ENCODE measurements around the gene CCL13. TPM values are rescaled to one million over a fixed set of nuclear protein-coding genes. Genes with fewer than 3 reads are reported as not detected.
"Not testable (repeated sequence)": the region's sequence is repeated elsewhere in the genome, so short reads cannot be mapped to it uniquely, and the experiment has no call there.

Gene CCL13
- total RNA-seq, 1 donor from 2014 or later, result not detected

DNA sequence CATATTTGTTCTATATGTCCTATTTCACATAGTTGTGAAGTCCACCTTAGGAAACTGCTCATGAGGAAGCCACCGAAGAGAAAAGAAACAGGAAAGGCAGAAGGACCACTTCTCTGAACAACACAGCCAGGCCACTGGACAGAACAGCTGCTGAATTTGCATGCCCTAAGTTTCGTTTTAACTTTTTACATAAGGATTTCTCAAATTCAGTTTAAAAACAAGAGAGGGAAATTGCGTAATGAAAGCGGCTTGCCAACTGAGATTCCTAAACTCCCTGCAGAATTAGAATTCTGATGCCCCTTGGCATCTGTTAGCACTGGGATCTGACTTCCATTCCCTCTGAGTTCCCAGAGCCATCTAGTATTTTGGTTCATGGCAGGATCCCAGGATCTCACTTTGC, 42.0 kb upstream of the CCL13 start:
- Mint-ChIP-seq H3K4me1 (ENCODE audit: unreplicated experiment) (peaks cover 6% of the 10 kb centered on the region), H3K27me3 (peaks cover 14% of the 10 kb centered on the region)
- DNase-seq (ENCODE audit: extremely low spot score, unreplicated experiment), result no peak

DNA sequence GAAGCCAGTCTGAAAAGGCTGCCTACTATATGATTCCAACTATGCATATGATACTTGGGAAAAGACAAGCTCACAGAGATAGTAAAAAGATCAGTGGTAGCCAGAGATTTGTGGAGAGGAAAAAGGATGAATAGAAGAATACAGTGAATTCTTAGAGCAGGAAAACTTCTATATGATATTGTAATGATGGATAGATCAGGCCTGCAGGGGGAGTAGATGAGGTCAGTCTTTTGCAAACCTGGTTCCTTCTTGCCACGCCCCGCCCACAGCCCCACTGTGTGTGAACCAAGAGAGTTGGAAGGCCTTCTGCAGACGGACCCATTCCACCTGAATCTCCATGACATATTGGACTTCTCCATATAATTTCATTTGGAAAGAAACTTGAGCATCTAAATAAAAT, 37.8 kb upstream of the CCL13 start:
- Mint-ChIP-seq H3K9me3 (no peaks in the 10 kb centered on the region), H3K4me3 (no peak overlapping the region), H3K27me3 (peaks cover 9% of the 10 kb centered on the region), H3K36me3 (no peaks in the 10 kb centered on the region), H3K4me1 (ENCODE audit: unreplicated experiment) (no peaks in the 10 kb centered on the region), H3K27ac (no peak overlapping the region)
- TF ChIP-seq, protein P1, sequence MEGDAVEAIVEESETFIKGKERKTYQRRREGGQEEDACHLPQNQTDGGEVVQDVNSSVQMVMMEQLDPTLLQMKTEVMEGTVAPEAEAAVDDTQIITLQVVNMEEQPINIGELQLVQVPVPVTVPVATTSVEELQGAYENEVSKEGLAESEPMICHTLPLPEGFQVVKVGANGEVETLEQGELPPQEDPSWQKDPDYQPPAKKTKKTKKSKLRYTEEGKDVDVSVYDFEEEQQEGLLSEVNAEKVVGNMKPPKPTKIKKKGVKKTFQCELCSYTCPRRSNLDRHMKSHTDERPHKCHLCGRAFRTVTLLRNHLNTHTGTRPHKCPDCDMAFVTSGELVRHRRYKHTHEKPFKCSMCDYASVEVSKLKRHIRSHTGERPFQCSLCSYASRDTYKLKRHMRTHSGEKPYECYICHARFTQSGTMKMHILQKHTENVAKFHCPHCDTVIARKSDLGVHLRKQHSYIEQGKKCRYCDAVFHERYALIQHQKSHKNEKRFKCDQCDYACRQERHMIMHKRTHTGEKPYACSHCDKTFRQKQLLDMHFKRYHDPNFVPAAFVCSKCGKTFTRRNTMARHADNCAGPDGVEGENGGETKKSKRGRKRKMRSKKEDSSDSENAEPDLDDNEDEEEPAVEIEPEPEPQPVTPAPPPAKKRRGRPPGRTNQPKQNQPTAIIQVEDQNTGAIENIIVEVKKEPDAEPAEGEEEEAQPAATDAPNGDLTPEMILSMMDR (conservative IDR thresholded peaks at IDR 0.05), result no peak
- no peak for DNase-seq (ENCODE audit: extremely low spot score, unreplicated experiment)

More for the DNA sequence above, 42.0 kb upstream of the CCL13 start:
- no peak overlapping the region for H3K4me3 Mint-ChIP-seq
- no peaks in the 10 kb centered on the region for H3K36me3 Mint-ChIP-seq
- H3K27ac Mint-ChIP-seq, result no peak overlapping the region
- no peaks in the 10 kb centered on the region for H3K9me3 Mint-ChIP-seq
- TF ChIP-seq, protein P1 (conservative IDR thresholded peaks at IDR 0.05), result no peak

DNA sequence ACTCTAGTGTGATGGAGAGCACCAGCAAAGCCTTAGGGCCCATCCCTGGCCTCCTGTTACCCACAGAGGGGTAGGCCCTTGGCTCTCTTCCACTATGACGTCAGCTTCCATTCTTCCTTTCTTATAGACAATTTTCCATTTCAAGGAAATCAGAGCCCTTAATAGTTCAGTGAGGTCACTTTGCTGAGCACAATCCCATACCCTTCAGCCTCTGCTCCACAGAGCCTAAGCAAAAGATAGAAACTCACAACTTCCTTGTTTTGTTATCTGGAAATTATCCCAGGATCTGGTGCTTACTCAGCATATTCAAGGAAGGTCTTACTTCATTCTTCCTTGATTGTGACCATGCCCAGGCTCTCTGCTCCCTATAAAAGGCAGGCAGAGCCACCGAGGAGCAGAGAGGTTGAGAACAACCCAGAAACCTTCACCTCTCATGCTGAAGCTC, 37.2 kb upstream of the CCL13 start, which contains the start of gene CCL8:
CCL8 (plus strand) TSS at position 397 of the 445 bp plus-strand sequence. CDS start 67 bp downstream, outside the sequence.
- H3K4me3 Mint-ChIP-seq, result no peak within 1 kb of the TSS
- H3K36me3 Mint-ChIP-seq, result no peaks in the 10 kb centered on the region
- no peak for DNase-seq (ENCODE audit: extremely low spot score, unreplicated experiment)
- H3K27ac Mint-ChIP-seq, result no peak within 1 kb of the TSS
- no peaks in the 10 kb centered on the region for H3K9me3 Mint-ChIP-seq
- H3K27me3 Mint-ChIP-seq, result peaks cover 6% of the 10 kb centered on the region
- TF ChIP-seq, protein P1 (conservative IDR thresholded peaks at IDR 0.05), result no peak
- H3K4me1 Mint-ChIP-seq (ENCODE audit: unreplicated experiment), result no peaks in the 10 kb centered on the region

DNA sequence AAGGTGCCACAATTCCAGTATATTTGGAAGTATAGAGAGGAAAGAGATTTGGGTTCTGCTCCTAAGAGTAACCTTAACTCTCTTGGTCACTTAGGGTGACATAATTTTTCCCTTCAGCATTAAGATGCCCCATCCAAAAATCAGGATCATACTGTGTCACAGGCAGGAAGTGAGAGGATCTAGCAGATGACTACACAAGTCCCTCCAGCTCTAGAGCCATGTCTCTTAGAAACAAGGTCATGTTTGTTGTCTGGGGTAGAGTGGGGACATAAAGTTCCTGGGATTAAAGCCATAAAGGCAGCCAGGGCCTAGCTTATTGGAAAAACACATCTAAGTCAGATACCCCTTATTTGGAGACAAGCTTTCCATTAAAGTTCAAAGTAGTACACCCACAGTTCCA, 34.3 kb upstream of the CCL13 start:
- TF ChIP-seq, protein P1 (conservative IDR thresholded peaks at IDR 0.05), result no peak
- no peak overlapping the region for H3K4me3 Mint-ChIP-seq
- H3K4me1 Mint-ChIP-seq (ENCODE audit: unreplicated experiment), result no peaks in the 10 kb centered on the region

DNA sequence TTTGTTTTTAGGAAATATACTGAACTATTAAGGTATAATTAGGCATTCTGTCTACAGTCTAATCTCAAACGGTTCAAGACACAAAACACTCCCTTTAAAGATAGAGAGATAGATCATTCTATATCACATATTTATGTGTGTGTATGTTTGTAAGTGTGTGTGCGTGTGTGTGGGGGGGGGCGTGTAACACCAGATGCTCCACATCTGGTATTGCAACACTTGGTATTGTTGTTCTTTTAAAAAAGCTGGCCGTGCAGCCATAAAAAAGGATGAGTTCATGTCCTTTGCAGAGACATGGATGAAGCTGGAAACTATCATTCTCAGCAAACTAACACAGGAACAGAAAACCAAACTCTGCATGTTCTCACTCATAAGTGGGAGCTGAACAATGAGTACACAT, 28.7 kb upstream of the CCL13 start:
- DNase-seq (ENCODE audit: extremely low spot score, unreplicated experiment); H3K9me3 Mint-ChIP-seq; H3K27ac Mint-ChIP-seq: not testable (repeated sequence)

More for the DNA sequence above, 34.3 kb upstream of the CCL13 start:
- H3K36me3 Mint-ChIP-seq, result no peaks in the 10 kb centered on the region
- DNase-seq (ENCODE audit: extremely low spot score, unreplicated experiment), result no peak
- H3K27ac Mint-ChIP-seq, result no peak overlapping the region
- H3K27me3 Mint-ChIP-seq, result peaks cover 3% of the 10 kb centered on the region
- H3K9me3 Mint-ChIP-seq, result no peaks in the 10 kb centered on the region

DNA sequence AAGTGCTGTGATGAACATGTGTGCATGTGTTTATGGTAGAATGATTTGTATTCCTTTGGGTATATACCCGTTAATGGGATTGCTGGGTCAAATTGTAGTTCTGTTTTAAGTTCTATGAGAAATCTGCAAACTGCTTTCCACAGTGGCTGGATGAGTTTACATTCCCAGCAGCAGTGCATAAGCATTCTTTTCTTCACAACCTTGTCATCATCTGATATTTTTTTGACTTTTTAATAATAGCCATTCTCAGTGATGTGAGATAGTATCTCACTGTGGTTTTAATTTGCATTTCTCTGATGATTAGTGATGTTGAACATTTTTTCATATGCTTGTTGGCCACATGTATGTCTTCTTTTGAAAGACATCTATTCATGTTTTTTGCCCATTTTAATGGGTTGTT, 18.6 kb upstream of the CCL13 start:
- TF ChIP-seq, protein P1 (conservative IDR thresholded peaks at IDR 0.05), result no peak
- no peak overlapping the region for H3K4me3 Mint-ChIP-seq
- H3K27me3 Mint-ChIP-seq, result peaks cover 15% of the 10 kb centered on the region
- no peaks in the 10 kb centered on the region for H3K9me3 Mint-ChIP-seq
- H3K36me3 Mint-ChIP-seq, result no peaks in the 10 kb centered on the region
- H3K27ac Mint-ChIP-seq, result no peak overlapping the region
- H3K4me1 Mint-ChIP-seq (ENCODE audit: unreplicated experiment), result no peaks in the 10 kb centered on the region
- no peak for DNase-seq (ENCODE audit: extremely low spot score, unreplicated experiment)

More for the DNA sequence above, 28.7 kb upstream of the CCL13 start:
- H3K36me3 Mint-ChIP-seq; H3K4me1 Mint-ChIP-seq (ENCODE audit: unreplicated experiment); H3K4me3 Mint-ChIP-seq; H3K27me3 Mint-ChIP-seq: not testable (repeated sequence)
